ENCODE data around the gene PIP4K2A.

- TF ChIP-seq, protein P1, sequence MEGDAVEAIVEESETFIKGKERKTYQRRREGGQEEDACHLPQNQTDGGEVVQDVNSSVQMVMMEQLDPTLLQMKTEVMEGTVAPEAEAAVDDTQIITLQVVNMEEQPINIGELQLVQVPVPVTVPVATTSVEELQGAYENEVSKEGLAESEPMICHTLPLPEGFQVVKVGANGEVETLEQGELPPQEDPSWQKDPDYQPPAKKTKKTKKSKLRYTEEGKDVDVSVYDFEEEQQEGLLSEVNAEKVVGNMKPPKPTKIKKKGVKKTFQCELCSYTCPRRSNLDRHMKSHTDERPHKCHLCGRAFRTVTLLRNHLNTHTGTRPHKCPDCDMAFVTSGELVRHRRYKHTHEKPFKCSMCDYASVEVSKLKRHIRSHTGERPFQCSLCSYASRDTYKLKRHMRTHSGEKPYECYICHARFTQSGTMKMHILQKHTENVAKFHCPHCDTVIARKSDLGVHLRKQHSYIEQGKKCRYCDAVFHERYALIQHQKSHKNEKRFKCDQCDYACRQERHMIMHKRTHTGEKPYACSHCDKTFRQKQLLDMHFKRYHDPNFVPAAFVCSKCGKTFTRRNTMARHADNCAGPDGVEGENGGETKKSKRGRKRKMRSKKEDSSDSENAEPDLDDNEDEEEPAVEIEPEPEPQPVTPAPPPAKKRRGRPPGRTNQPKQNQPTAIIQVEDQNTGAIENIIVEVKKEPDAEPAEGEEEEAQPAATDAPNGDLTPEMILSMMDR (IDR thresholded peaks at IDR 0.05), result no peak
- no peak for TF ChIP-seq EP300 (IDR thresholded peaks at IDR 0.05)
These were observed 99.3 kb downstream of the PIP4K2A start for GRCh38 chr10:22615101-22615500.
